PC-9 (cell line): ENCODE results near the gene PTPN22.

Source experiments
- CTCF ChIP-seq: fragments of 200-600 bp; sonication (generic); conservative IDR thresholded peaks from 2 replicates; pipeline ENCODE4 v1.6.1; 2017; ENCODE audit warnings: mixed run types, antibody characterized with exemption, mild to moderate bottlenecking, moderate library complexity
- EZH2 ChIP-seq: fragments of 200-600 bp; sonication (generic); IDR thresholded peaks from 2 replicates; pipeline ENCODE4 v1.8.0; 2017; ENCODE audit warnings: antibody characterized with exemption, low read depth

- TF ChIP-seq CTCF (no peak), EZH2 (no peak)
Measured at GRCh38 chr1:113821916-113822315, 49.6 kb downstream of the PTPN22 start.
